Osteoblast (primary cell): ENCODE measurements around the gene CXorf65. TPM values are rescaled to one million over a fixed set of nuclear protein-coding genes. Genes with fewer than 3 reads are reported as not detected.

Experiments
- DNase-seq: peaks from one replicate; pipeline ENCODE4 v3.0.0; 2011; ENCODE audit warnings: low spot score, mixed read lengths; ENCODE audit not compliant: insufficient read length; ENCODE audit errors: missing footprints
- H2AFZ ChIP-seq: 2 replicates; pipeline ENCODE4 v1.6.0; 2011; ENCODE audit warnings: mild to moderate bottlenecking, low read length
- H3K27ac ChIP-seq: 2 replicates; pipeline ENCODE4 v1.5.1; 2011; ENCODE audit warnings: mild to moderate bottlenecking, low read depth, low read length, moderate library complexity
- H3K27me3 ChIP-seq: 2 replicates; pipeline ENCODE4 v1.6.0; 2012; ENCODE audit warnings: mild to moderate bottlenecking, control low read depth, inconsistent platforms, low read length, moderate library complexity; ENCODE audit not compliant: insufficient read depth
- H3K36me3 ChIP-seq: 2 replicates; pipeline ENCODE4 v1.5.1; 2011; ENCODE audit warnings: mild to moderate bottlenecking, low read length, control low read depth, moderate library complexity; ENCODE audit not compliant: insufficient read depth
- H3K4me1 ChIP-seq: 2 replicates; pipeline ENCODE4 v1.5.1; 2011; ENCODE audit warnings: mild to moderate bottlenecking, low read length, control low read depth, moderate library complexity; ENCODE audit not compliant: insufficient read depth
- H3K4me2 ChIP-seq: 2 replicates; pipeline ENCODE4 v1.6.0; 2011; ENCODE audit warnings: mild to moderate bottlenecking, low read length; ENCODE audit not compliant: insufficient read depth
- H3K4me3 ChIP-seq: fragments of 200-600 bp; sonication (generic); 3 replicates; pipeline ENCODE4 v1.5.1; 2012; ENCODE audit warnings: mild to moderate bottlenecking, low read length, inconsistent platforms; ENCODE audit not compliant: insufficient read depth
- H3K79me2 ChIP-seq: 2 replicates; pipeline ENCODE4 v1.6.0; 2012; ENCODE audit warnings: mild to moderate bottlenecking, low read length, control low read depth, inconsistent platforms; ENCODE audit not compliant: insufficient read depth
- H3K9me3 ChIP-seq: 2 replicates; pipeline ENCODE4 v1.5.1; 2011; ENCODE audit warnings: low read depth, low read length, control low read depth
- H4K20me1 ChIP-seq: 2 replicates; pipeline ENCODE4 v1.6.0; 2012; ENCODE audit warnings: mild to moderate bottlenecking, low read length, control low read depth; ENCODE audit not compliant: insufficient read depth
- total RNA-seq: library from RNA; depleted of rRNA; stranded (reverse); fragments of >200 nt; gene quantifications from 2 replicates; pipeline ENCODE4 v1.2.3, GENCODE V29; 2012
- TF ChIP-seq, protein P1 (sequence below): IDR thresholded peaks from 2 replicates; pipeline ENCODE4 v1.5.1; 2011; ENCODE audit warnings: mild to moderate bottlenecking, low read depth, low read length, moderate library complexity; ENCODE audit errors: extremely low read depth

Gene CXorf65
- total RNA-seq, 1 donor: not detected

DNA sequence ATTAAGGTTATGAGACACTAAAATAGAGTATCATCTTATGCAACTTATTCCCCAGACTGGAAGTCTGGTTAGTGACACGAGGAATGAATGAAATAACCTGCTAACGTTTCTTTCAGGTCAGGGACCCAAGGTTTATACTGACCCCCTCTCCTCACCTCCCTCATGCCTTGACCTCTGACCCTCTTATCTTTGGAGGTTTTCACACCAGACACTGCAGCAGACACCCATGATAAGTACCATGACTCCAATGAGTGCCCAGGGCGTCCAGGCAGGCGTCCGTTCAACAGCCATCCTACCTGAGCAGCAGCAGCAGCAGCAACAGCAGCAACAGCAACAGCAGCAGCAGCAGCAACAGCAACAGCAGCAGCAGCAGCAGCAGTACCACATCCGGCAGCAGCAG is 33.9 kb upstream of the CXorf65 start:
- Histone ChIP-seq H3K4me1 (no peaks in the 10 kb centered on the region), H2AFZ (no peak overlapping the region), H3K27me3 (no peaks in the 10 kb centered on the region), H4K20me1 (peaks cover 3% of the 10 kb centered on the region), H3K79me2 (no peaks in the 10 kb centered on the region), H3K36me3 (peaks cover 16% of the 10 kb centered on the region), H3K4me3 (no peak overlapping the region), H3K9me3 (no peaks in the 10 kb centered on the region), H3K4me2 (no peak overlapping the region), H3K27ac (no peak overlapping the region)
- TF ChIP-seq, protein P1, sequence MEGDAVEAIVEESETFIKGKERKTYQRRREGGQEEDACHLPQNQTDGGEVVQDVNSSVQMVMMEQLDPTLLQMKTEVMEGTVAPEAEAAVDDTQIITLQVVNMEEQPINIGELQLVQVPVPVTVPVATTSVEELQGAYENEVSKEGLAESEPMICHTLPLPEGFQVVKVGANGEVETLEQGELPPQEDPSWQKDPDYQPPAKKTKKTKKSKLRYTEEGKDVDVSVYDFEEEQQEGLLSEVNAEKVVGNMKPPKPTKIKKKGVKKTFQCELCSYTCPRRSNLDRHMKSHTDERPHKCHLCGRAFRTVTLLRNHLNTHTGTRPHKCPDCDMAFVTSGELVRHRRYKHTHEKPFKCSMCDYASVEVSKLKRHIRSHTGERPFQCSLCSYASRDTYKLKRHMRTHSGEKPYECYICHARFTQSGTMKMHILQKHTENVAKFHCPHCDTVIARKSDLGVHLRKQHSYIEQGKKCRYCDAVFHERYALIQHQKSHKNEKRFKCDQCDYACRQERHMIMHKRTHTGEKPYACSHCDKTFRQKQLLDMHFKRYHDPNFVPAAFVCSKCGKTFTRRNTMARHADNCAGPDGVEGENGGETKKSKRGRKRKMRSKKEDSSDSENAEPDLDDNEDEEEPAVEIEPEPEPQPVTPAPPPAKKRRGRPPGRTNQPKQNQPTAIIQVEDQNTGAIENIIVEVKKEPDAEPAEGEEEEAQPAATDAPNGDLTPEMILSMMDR: no peak
- no peak for DNase-seq

- DNase-seq: no peak
- Histone ChIP-seq H3K36me3 (peaks cover 24% of the 10 kb centered on the region), H3K79me2 (no peaks in the 10 kb centered on the region), H3K4me3 (no peak overlapping the region), H3K9me3 (no peaks in the 10 kb centered on the region), H3K4me1 (peaks cover 6% of the 10 kb centered on the region), H4K20me1 (peaks cover 3% of the 10 kb centered on the region), H3K27me3 (no peaks in the 10 kb centered on the region), H3K4me2 (no peak overlapping the region), H2AFZ (no peak overlapping the region), H3K27ac (no peak overlapping the region)
- TF ChIP-seq, protein P1: no peak
Observed at GRCh38 chrX:71131510-71131909, 25.0 kb upstream of the CXorf65 start.

- Histone ChIP-seq H3K79me2 (no peaks in the 10 kb centered on the region), H3K4me2 (no peak overlapping the region), H3K4me3 (no peak overlapping the region), H2AFZ (no peak overlapping the region), H3K27me3 (no peaks in the 10 kb centered on the region), H3K9me3 (no peaks in the 10 kb centered on the region), H3K27ac (peak overlapping the region; percentile 27), H3K4me1 (peaks cover 6% of the 10 kb centered on the region), H3K36me3 (peaks cover 27% of the 10 kb centered on the region), H4K20me1 (peaks cover 6% of the 10 kb centered on the region)
- peak; percentile 82 for DNase-seq
- TF ChIP-seq, protein P1: peak; percentile 77
Observed at GRCh38 chrX:71128915-71129765, 22.6 kb upstream of the CXorf65 start.

DNA sequence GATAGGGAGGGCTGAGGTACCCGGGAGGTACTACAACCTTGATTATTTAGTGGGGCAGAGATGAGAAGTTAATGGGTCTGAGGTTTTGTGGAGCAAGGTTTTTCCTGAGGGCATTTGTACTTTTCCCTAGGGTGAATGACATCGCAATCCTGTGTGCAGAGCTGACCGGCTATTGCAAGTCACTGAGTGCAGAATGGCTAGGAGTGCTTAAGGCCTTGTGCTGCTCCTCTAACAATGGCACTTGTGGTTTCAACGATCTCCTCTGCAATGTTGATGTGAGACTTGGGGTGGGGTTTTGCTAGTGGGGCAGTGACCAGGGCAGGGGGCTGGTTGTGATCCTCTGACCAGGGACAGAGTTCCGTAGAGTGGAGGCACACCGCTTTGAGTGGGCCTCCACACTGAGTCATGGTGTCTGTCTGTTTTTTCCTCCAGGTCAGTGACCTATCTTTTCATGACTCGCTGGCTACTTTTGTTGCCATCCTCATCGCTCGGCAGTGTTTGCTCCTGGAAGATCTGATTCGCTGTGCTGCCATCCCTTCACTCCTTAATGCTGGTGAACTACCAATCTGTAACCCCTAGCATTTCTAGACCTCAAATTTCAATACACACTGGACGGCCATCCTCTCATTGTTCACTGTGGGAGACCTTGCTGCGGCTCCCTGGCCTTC is 21.8 kb upstream of the CXorf65 start:
- no peaks in the 10 kb centered on the region for H3K27me3 ChIP-seq
- peaks cover 34% of the 10 kb centered on the region for H3K36me3 ChIP-seq
- peaks cover 6% of the 10 kb centered on the region for H3K4me1 ChIP-seq
- peak overlapping the region; percentile 27 for H3K27ac ChIP-seq
- no peak for DNase-seq
- no peaks in the 10 kb centered on the region for H3K9me3 ChIP-seq
- H3K4me2 ChIP-seq: no peak overlapping the region
- peaks cover 6% of the 10 kb centered on the region for H4K20me1 ChIP-seq
- H3K79me2 ChIP-seq: no peaks in the 10 kb centered on the region
- H2AFZ ChIP-seq: no peak overlapping the region
- TF ChIP-seq, protein P1: no peak
- no peak overlapping the region for H3K4me3 ChIP-seq
